ENCODE data around the gene ADGRE1. TPM values are rescaled to one million over a fixed set of nuclear protein-coding genes. Genes with fewer than 3 reads are reported as not detected.

The ADGRE1 gene
- polyA plus RNA-seq, 1 donor (not counting 4 experiments of a cell fraction or from before 2014, with no cell fraction given) = not detected

- dilution Hi-C loops (cut with MboI; ENCODE audit: extremely low pct_ligation_motif_present, low sequenced_read_pairs) = no loop called here
- Histone ChIP-seq H4K20me1 (ENCODE audit: control insufficient read depth, extremely low read depth, insufficient read depth, low read length) (no peaks in the 10 kb centered on the region), H3K9ac (ENCODE audit: control insufficient read depth, extremely low read depth, insufficient read depth, low read length) (no peak overlapping the region), H3K4me1 (ENCODE audit: control insufficient read depth, extremely low read depth, insufficient read depth, low read length) (no peaks in the 10 kb centered on the region), H2AFZ (ENCODE audit: control insufficient read depth, low read length) (no peak overlapping the region), H3K79me2 (ENCODE audit: control insufficient read depth, insufficient read depth, low read length) (no peaks in the 10 kb centered on the region), H3K36me3 (ENCODE audit: control insufficient read depth in 2 of 2, extremely low read depth in 1 of 2, insufficient read depth in 2 of 2, low read length in 2 of 2) (no peaks in the 10 kb centered on the region), H3K27me3 (ENCODE audit: control insufficient read depth, extremely low read depth, insufficient read depth, low read length) (no peaks in the 10 kb centered on the region), H3K9me1 (ENCODE audit: control insufficient read depth, extremely low read depth, insufficient read depth, low read length) (no peaks in the 10 kb centered on the region), H3K4me2 (ENCODE audit: control insufficient read depth, extremely low read depth, insufficient read depth, low read depth, low read length) (no peak overlapping the region), H3K9me3 (ENCODE audit: control insufficient read depth, low read depth, low read length) (peaks cover 6% of the 10 kb centered on the region), H3K4me3 (ENCODE audit: control insufficient read depth in 2 of 3, extremely low read depth in 1 of 3, insufficient read depth in 2 of 3, low read depth in 1 of 3, low read length in 3 of 3) (no peak overlapping the region), H3K27ac (ENCODE audit: control insufficient read depth, insufficient read depth, low read length) (no peak overlapping the region)
- TF ChIP-seq EZH2 (IDR thresholded peaks at IDR 0.05; ENCODE audit: low read length) = no peak
- TF ChIP-seq CTCF (optimal IDR thresholded peaks at IDR 0.05 in 1 of 3, IDR thresholded peaks at IDR 0.05 in 1 of 3, conservative IDR thresholded peaks at IDR 0.05 in 1 of 3; ENCODE audit: extremely low read depth in 1 of 3, insufficient read depth in 2 of 3, low read length in 3 of 3) = no peak
- FAIRE-seq (no peak), DNase-seq (ENCODE audit: low read depth, low spot score) (no peak)
Measured at GRCh38 chr19:6955082-6955481, 67.7 kb downstream of the ADGRE1 start.

GRCh38 chr19:6956573-6956972 lies 69.2 kb downstream of the ADGRE1 start:
- Histone ChIP-seq H3K36me3 (ENCODE audit: control insufficient read depth in 2 of 2, extremely low read depth in 1 of 2, insufficient read depth in 2 of 2, low read length in 2 of 2) (no peaks in the 10 kb centered on the region), H3K4me2 (ENCODE audit: control insufficient read depth, extremely low read depth, insufficient read depth, low read depth, low read length) (no peak overlapping the region), H3K27ac (ENCODE audit: control insufficient read depth, insufficient read depth, low read length) (no peak overlapping the region), H4K20me1 (ENCODE audit: control insufficient read depth, extremely low read depth, insufficient read depth, low read length) (no peaks in the 10 kb centered on the region), H3K9ac (ENCODE audit: control insufficient read depth, extremely low read depth, insufficient read depth, low read length) (no peak overlapping the region), H3K79me2 (ENCODE audit: control insufficient read depth, insufficient read depth, low read length) (no peaks in the 10 kb centered on the region), H2AFZ (ENCODE audit: control insufficient read depth, low read length) (no peak overlapping the region), H3K9me3 (ENCODE audit: control insufficient read depth, low read depth, low read length) (peaks cover 6% of the 10 kb centered on the region), H3K27me3 (ENCODE audit: control insufficient read depth, extremely low read depth, insufficient read depth, low read length) (no peaks in the 10 kb centered on the region), H3K4me3 (ENCODE audit: control insufficient read depth in 2 of 3, extremely low read depth in 1 of 3, insufficient read depth in 2 of 3, low read depth in 1 of 3, low read length in 3 of 3) (no peak overlapping the region), H3K9me1 (ENCODE audit: control insufficient read depth, extremely low read depth, insufficient read depth, low read length) (no peaks in the 10 kb centered on the region), H3K4me1 (ENCODE audit: control insufficient read depth, extremely low read depth, insufficient read depth, low read length) (no peaks in the 10 kb centered on the region)
- TF ChIP-seq EZH2 (IDR thresholded peaks at IDR 0.05; ENCODE audit: low read length) = no peak
- TF ChIP-seq CTCF (optimal IDR thresholded peaks at IDR 0.05 in 1 of 3, IDR thresholded peaks at IDR 0.05 in 1 of 3, conservative IDR thresholded peaks at IDR 0.05 in 1 of 3; ENCODE audit: extremely low read depth in 1 of 3, insufficient read depth in 2 of 3, low read length in 3 of 3) = no peak
- DNase-seq (ENCODE audit: low read depth, low spot score) (no peak), FAIRE-seq (no peak)
- dilution Hi-C loops (cut with MboI; ENCODE audit: extremely low pct_ligation_motif_present, low sequenced_read_pairs) = no loop called here

Data from keratinocyte (primary cell).